Psoas muscle (tissue), 8 donors: ENCODE measurements around the gene MRPL1. TPM values are rescaled to one million over a fixed set of nuclear protein-coding genes. Genes with fewer than 3 reads are reported as not detected.
"Not testable (repeated sequence)": the region's sequence is repeated elsewhere in the genome, so short reads cannot be mapped to it uniquely, and the experiment has no call there.

Experiments
- ATAC-seq, 4 donors: fragments of 200-7000 bp; cut with Tn5 transposase; one replicate each; pipeline ENCODE4 v1.9.1; 2020; ENCODE audit warnings: moderate library complexity in 3 of 4, mild to moderate bottlenecking in 2 of 4
- DNase-seq, 2 donors: peaks; one replicate each; pipeline ENCODE4 v3.0.0-alpha.2; 2020
- H3K27ac ChIP-seq: fragments of 200-600 bp; one replicate; pipeline ENCODE4 v1.8.0; 2022
- H3K27me3 ChIP-seq, 3 donors: fragments of 200-600 bp in 1 of 3; one replicate each; pipeline versions ENCODE4 v1.6.1 to v1.8.0; 2013 to 2022; ENCODE audit warnings: low read length in 2 of 3, mild to moderate bottlenecking in 2 of 3, moderate library complexity in 1 of 3; ENCODE audit not compliant: insufficient read depth in 3 of 3
- H3K36me3 ChIP-seq, 2 donors: fragments of 200-600 bp in 1 of 2; one replicate each; pipeline versions ENCODE4 v1.6.1 to v1.8.0; 2013 to 2022; ENCODE audit warnings: low read depth in 1 of 2, mild to moderate bottlenecking in 1 of 2, moderate library complexity in 1 of 2; ENCODE audit not compliant: insufficient read depth in 1 of 2
- H3K4me1 ChIP-seq: fragments of 200-600 bp; one replicate; pipeline ENCODE4 v1.8.0; 2022
- H3K4me3 ChIP-seq: fragments of 200-600 bp; one replicate; pipeline ENCODE4 v1.8.0; 2022; ENCODE audit warnings: mild to moderate bottlenecking
- H3K9me3 ChIP-seq: fragments of 200-600 bp; one replicate; pipeline ENCODE4 v1.8.0; 2022
- WGBS, 3 donors: extraction: QIAGEN DNeasy Blood & Tissue Kit; methylation state at CpG; one replicate each; pipeline versions ENCODE4 v1.1.6 to v1.1.7; 2013; 5-methylcytosine and 5-hydroxymethylcytosine counted together
- intact Hi-C, 2 donors: fragments of 100-400 bp; cut with DNase I; formaldehyde crosslinking; loops; one replicate each; pipeline versions ENCODE4 v1.11.0 to v1.14.2; 2022
- polyA plus RNA-seq, 3 donors: library from polyadenylated mRNA; stranded (reverse); fragments of 200-250 nt; gene quantifications; one replicate each; pipeline ENCODE4 v1.2.3, GENCODE V29; 2013
- total RNA-seq, 4 donors: library from RNA; stranded (reverse); fragmentation: NEBNext Ultra II Directional in 2 of 4; extraction: Animal tissue kit (Norgen Biotek cat#: 25700) in 2 of 4; gene quantifications; one replicate each; pipeline versions ENCODE4 v1.2.1 to v1.2.4, GENCODE V29; 2021 to 2023
- TF ChIP-seq, protein P1 (sequence below): fragments of 200-600 bp; IDR thresholded peaks from one replicate; pipeline ENCODE4 v1.8.0; 2022; ENCODE audit warnings: antibody characterized with exemption
- donor health status: healthy with polysubstance abuse.
- donor health status: DM: no; HTN: no; CAD: no; lungs with moderate emphysema.
- donor health status: Bipolar disorder and iron deficiency.
- donor health status: healthy.
- donor health status: DM: yes; HTN: yes; CAD: no.
- donor health status: DM: no; HTN: no; CAD: no.
- donor health status: DM: no; HTN: no; CAD: no.
- donor health status: DM: yes; HTN: yes; CAD: no.

The MRPL1 gene
- total and polyA plus RNA-seq, 7 donors, result 28.1 to 64.6 (median 38.3) TPM

DNA sequence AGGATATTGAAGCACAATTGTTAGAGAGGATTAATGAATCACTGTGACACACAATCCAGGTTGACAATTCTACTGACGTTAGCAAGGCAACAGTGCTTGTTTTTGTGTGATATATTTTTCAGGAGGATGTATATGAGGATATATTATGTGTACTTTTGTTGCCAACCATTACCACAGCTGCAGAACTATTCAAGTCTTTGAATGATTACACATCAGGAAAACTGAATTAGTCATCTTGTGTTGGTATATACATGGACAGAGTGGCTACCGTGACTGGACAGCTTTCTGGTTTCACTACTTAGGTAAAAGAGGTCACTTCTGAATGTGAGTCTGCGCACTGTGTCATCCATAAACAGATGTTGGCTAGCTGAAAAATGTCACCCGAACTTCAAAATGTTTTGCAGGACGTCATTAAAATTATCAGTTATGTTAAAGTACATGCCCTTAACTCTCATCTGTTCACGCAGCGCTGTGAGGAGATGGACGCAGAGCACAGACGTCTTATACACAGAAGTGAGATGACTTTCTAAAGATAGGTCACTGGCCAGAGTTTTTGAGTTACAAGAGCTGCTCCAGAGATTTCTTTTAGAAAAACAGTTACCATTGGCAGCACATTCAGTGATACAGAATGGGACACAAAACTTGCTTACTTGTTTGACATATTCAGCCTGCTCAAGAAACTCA is 69.0 kb downstream of the MRPL1 start:
- no peak for ATAC-seq

GRCh38 chr4:77938560-77938959 is 75.9 kb downstream of the MRPL1 start:
- ATAC-seq, result no peak
- Histone ChIP-seq H3K9me3 (no peaks in the 10 kb centered on the region), H3K36me3 (peaks cover 0 to 15% of the 10 kb centered on the region in 2 donors), H3K4me1 (no peaks in the 10 kb centered on the region), H3K27me3 (no peaks in the 10 kb centered on the region), H3K27ac (no peak overlapping the region), H3K4me3 (no peak overlapping the region)
- 97 to 100% (median 99%) methylated on average over 1 of the region's 1 CpG for WGBS, 3 donors
- TF ChIP-seq, protein P1, sequence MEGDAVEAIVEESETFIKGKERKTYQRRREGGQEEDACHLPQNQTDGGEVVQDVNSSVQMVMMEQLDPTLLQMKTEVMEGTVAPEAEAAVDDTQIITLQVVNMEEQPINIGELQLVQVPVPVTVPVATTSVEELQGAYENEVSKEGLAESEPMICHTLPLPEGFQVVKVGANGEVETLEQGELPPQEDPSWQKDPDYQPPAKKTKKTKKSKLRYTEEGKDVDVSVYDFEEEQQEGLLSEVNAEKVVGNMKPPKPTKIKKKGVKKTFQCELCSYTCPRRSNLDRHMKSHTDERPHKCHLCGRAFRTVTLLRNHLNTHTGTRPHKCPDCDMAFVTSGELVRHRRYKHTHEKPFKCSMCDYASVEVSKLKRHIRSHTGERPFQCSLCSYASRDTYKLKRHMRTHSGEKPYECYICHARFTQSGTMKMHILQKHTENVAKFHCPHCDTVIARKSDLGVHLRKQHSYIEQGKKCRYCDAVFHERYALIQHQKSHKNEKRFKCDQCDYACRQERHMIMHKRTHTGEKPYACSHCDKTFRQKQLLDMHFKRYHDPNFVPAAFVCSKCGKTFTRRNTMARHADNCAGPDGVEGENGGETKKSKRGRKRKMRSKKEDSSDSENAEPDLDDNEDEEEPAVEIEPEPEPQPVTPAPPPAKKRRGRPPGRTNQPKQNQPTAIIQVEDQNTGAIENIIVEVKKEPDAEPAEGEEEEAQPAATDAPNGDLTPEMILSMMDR, result no peak
- intact Hi-C loops, result no loop called here
- DNase-seq, result no peak

More for the DNA sequence above, 69.0 kb downstream of the MRPL1 start:
- no peak overlapping the region for H3K4me3 ChIP-seq
- no peak for DNase-seq
- WGBS, 3 donors, result 80 to 85% (median 84%) methylated on average over 9 of the region's 9 CpGs
- H3K27ac ChIP-seq, result no peak overlapping the region
- TF ChIP-seq, protein P1, result no peak
- H3K9me3 ChIP-seq, result no peaks in the 10 kb centered on the region
- no peaks in the 10 kb centered on the region for H3K4me1 ChIP-seq
- peaks cover 0 to 12% of the 10 kb centered on the region in 2 donors for H3K36me3 ChIP-seq
- H3K27me3 ChIP-seq, result no peaks in the 10 kb centered on the region
- intact Hi-C loops, result no loop called here

DNA sequence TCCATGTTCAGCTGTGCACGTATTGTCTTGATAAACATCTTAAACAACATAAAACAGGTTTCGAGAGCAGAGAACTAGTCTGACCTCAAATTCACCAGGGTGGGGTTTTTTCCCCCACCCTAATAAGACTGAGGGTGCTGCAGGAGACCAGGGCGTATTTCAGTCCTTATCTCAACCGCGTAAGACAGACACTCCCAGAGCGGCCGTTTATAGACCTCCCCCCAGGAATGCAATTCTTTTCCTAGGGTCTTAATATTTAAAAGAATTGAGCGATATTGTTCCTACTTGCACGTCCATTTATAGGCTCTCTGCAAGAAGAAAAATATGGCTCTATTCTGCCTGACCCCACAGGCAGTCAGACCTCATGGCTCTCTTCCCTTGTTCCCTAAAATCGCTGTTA is 83.3 kb downstream of the MRPL1 start:
- intact Hi-C loops, H3K9me3 ChIP-seq, H3K27me3 ChIP-seq, H3K4me3 ChIP-seq, DNase-seq, H3K4me1 ChIP-seq, H3K27ac ChIP-seq, ATAC-seq: not testable (repeated sequence)
- 94 to 98% (median 96%) methylated on average over 10 of the region's 10 CpGs for WGBS, 3 donors
- H3K36me3 ChIP-seq, result peaks cover 3 to 16% of the 10 kb centered on the region in 2 donors

GRCh38 chr4:77950203-77950602 is 87.6 kb downstream of the MRPL1 start:
- no peak for ATAC-seq
- H3K27ac ChIP-seq, result no peak overlapping the region
- no peak for DNase-seq
- no peak overlapping the region for H3K4me3 ChIP-seq
- no peaks in the 10 kb centered on the region for H3K9me3 ChIP-seq
- intact Hi-C loops, result loop anchor here in 1 of 2 donors (10.0 kb wide), 1 partner anchor 915 kb away; no protein-coding TSS in a partner anchor
- TF ChIP-seq, protein P1, result no peak
- H3K4me1 ChIP-seq, result no peaks in the 10 kb centered on the region
- peaks cover 0 to 56% of the 10 kb centered on the region in 2 donors for H3K36me3 ChIP-seq
- 97 to 100% (median 97%) methylated on average over 1 of the region's 1 CpG for WGBS, 3 donors
- H3K27me3 ChIP-seq, result no peaks in the 10 kb centered on the region

- TF ChIP-seq, protein P1, result no peak
- H3K27ac ChIP-seq, result no peak overlapping the region
- H3K9me3 ChIP-seq, result no peaks in the 10 kb centered on the region
- no peak overlapping the region for H3K4me3 ChIP-seq
- H3K4me1 ChIP-seq, result no peaks in the 10 kb centered on the region
- 72 to 78% (median 73%) methylated on average over 5 of the region's 5 CpGs for WGBS, 3 donors
- intact Hi-C loops, result loop anchor here in 1 of 2 donors (10.0 kb wide), 1 partner anchor 912 kb away; no protein-coding TSS in a partner anchor
- DNase-seq, result no peak
- H3K36me3 ChIP-seq, result peaks cover 0 to 56% of the 10 kb centered on the region in 2 donors
- H3K27me3 ChIP-seq, result no peaks in the 10 kb centered on the region
- ATAC-seq, result no peak
Observed at GRCh38 chr4:77952457-77952856, 89.8 kb downstream of the MRPL1 start.
